KMS-11 (cell line): ENCODE measurements around the gene MKX.

ENCODE experiments used
- H2AFZ ChIP-seq: fragments of 200-600 bp; sonication (generic); 2 replicates; pipeline ENCODE4 v1.6.1; 2016; ENCODE audit warnings: antibody characterized with exemption, mixed run types, low read depth
- H3K27ac ChIP-seq: fragments of 200-600 bp; sonication (generic); 2 replicates; pipeline ENCODE4 v1.6.1; 2016; ENCODE audit warnings: mild to moderate bottlenecking, mixed run types
- H3K27me3 ChIP-seq: fragments of 200-600 bp; sonication (generic); 2 replicates; pipeline ENCODE4 v1.6.1; 2017; ENCODE audit warnings: mild to moderate bottlenecking, low read depth, mixed run types, moderate library complexity; ENCODE audit not compliant: insufficient read depth
- H3K36me3 ChIP-seq: fragments of 200-600 bp; sonication (generic); 2 replicates; pipeline ENCODE4 v1.6.1; 2017; ENCODE audit warnings: mild to moderate bottlenecking, mixed run types; ENCODE audit not compliant: insufficient read depth
- H3K4me1 ChIP-seq: fragments of 200-600 bp; sonication (generic); 2 replicates; pipeline ENCODE4 v1.6.1; 2016; ENCODE audit warnings: mild to moderate bottlenecking, low read depth, mixed run types; ENCODE audit not compliant: poor library complexity, severe bottlenecking
- H3K4me2 ChIP-seq: fragments of 200-600 bp; sonication (generic); 2 replicates; pipeline ENCODE4 v1.7.0; 2016; ENCODE audit warnings: mild to moderate bottlenecking, mixed run types
- H3K4me3 ChIP-seq: fragments of 200-600 bp; sonication (generic); IDR thresholded peaks from 2 replicates; pipeline ENCODE4 v1.6.1; 2017; ENCODE audit warnings: low read depth, low read length, mixed read lengths; ENCODE audit not compliant: insufficient read depth
- H3K79me2 ChIP-seq: fragments of 200-600 bp; sonication (generic); 2 replicates; pipeline ENCODE4 v1.6.1; 2016; ENCODE audit warnings: low read depth, mixed run types; ENCODE audit not compliant: insufficient read depth
- H3K9ac ChIP-seq: fragments of 200-600 bp; sonication (generic); 2 replicates; pipeline ENCODE4 v1.6.1; 2016; ENCODE audit warnings: mild to moderate bottlenecking, mixed run types
- H4K20me1 ChIP-seq: fragments of 200-600 bp; sonication (generic); 2 replicates; pipeline ENCODE4 v1.6.1; 2016; ENCODE audit warnings: mild to moderate bottlenecking, mixed run types; ENCODE audit not compliant: insufficient read depth
- CTCF ChIP-seq: fragments of 200-600 bp; sonication (generic); conservative IDR thresholded peaks from 2 replicates; pipeline ENCODE4 v1.6.1; 2017; ENCODE audit warnings: low read depth, mild to moderate bottlenecking, antibody characterized with exemption, low read length, moderate library complexity, mixed read lengths

The MKX gene

DNA sequence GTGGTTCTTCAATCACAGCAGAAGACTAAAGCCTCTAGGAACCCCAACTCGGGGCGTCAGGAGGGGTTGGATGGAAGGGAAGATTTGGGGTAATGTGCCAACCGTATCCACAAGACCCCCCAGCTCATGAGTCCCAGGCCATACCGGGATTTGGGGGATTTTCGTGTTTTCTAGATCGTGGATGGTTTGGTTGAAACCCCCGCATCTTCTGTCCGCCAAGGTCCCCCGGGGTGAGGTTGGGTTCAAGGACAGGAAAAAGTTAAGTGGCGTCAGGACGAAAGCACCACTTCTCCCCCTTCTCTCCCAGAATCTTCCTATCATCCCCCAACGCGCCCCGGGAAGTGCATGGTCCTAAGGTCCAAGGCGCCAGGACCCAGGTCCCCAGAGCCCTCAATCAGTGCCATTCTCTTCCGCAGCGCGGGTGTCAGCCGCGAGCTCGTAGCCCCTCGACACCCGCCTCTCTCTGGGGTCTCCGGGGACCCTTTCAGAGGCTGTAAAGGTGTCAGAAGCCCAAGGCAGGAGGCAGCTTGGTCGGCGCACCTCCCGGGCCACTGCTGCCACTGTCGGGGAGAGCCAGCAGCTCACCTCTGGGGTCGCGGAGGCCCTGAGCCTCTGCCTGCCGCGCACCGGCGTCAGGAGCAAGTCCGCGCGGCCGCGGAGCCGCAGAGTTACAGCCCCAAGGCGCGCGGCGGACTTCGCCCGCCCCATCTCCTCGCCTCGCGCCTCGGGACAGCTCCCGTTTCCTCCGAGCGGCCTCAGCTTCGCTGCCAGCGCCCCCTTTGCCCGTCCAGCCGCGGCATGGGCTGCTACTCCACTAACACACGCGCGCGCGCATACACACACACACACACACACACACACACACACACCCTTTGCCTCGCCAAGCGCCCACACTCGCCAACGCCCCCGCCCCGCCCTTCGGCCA is 1.5 kb downstream of the MKX start:
- H3K27ac ChIP-seq: no peak overlapping the region
- H4K20me1 ChIP-seq: no peaks in the 10 kb centered on the region
- peak overlapping the region; percentile 86; the same call in 1 of the 2 replicates for H3K9ac ChIP-seq
- H3K4me2 ChIP-seq: peak overlapping the region; percentile 100
- TF ChIP-seq CTCF: no peak
- H2AFZ ChIP-seq: peak overlapping the region; percentile 100
- H3K4me3 ChIP-seq: no peak overlapping the region
- H3K27me3 ChIP-seq: peaks cover 9% of the 10 kb centered on the region; the same call in 1 of the 2 replicates
- H3K79me2 ChIP-seq: no peaks in the 10 kb centered on the region
- H3K36me3 ChIP-seq: no peaks in the 10 kb centered on the region
- H3K4me1 ChIP-seq: peaks cover 6% of the 10 kb centered on the region

GRCh38 chr10:27743012-27743876 is 2.4 kb downstream of the MKX start:
- Histone ChIP-seq H3K9ac (peak overlapping the region; percentile 86), H3K27me3 (peaks cover 9% of the 10 kb centered on the region; the same call in 1 of the 2 replicates), H3K36me3 (no peaks in the 10 kb centered on the region), H3K4me2 (peak overlapping the region; percentile 100), H3K4me1 (peaks cover 6% of the 10 kb centered on the region), H3K27ac (peak overlapping the region; percentile 87), H3K79me2 (no peaks in the 10 kb centered on the region), H4K20me1 (no peaks in the 10 kb centered on the region), H2AFZ (peak overlapping the region; percentile 100), H3K4me3 (no peak overlapping the region)
- no peak for TF ChIP-seq CTCF

DNA sequence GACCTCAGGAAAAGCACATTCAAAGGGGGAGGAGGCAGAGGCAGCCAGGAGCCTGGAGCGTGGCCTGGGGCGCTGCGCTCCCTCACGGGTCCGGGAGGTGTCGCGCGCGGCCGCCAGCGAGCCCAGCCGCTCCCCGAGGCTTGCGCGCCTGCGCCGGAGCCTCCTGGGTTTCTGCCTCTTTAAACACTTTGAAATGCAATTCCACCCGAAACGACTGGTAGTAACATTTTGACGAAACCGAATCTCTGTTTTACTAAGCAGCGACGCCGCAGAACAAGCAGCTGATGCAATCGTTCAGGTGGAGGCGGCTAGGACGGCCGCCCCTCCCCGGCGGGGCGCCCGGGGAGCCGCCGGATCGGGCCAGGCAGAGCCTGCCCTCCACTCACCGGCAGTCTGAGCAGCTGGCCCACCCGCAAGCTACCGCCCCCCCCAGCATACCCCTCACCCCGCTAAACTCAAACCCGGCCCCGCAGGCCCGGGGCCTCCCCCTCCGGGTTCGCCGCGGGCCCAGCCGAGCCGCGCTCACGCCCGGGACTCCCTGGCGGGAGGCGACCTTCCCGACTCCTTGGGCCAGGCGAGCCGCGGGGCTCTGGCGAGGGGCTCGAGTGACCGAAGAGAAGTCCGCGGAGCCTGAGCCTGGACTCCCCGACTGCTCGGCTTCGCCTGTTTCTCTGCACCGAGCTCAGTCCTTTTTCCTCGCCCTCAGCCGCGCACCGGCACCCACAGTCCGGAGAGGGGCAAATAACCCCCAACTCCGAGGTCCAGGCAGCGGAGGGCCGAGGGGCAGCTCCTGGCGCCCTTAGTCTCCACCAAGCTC is 3.2 kb downstream of the MKX start:
- Histone ChIP-seq H4K20me1 (no peaks in the 10 kb centered on the region), H3K9ac (peak overlapping the region; percentile 86), H3K27ac (peak overlapping the region; percentile 87), H3K4me3 (no peak overlapping the region), H3K36me3 (no peaks in the 10 kb centered on the region), H3K4me2 (peak overlapping the region; percentile 100), H3K27me3 (peaks cover 9% of the 10 kb centered on the region; the same call in 1 of the 2 replicates), H3K79me2 (no peaks in the 10 kb centered on the region), H3K4me1 (peaks cover 6% of the 10 kb centered on the region), H2AFZ (peak overlapping the region; percentile 100)
- peak; percentile 70 for TF ChIP-seq CTCF
